ENCODE data around the gene KIF24. TPM values are rescaled to one million over a fixed set of nuclear protein-coding genes. Genes with fewer than 3 reads are reported as not detected.
"Not testable (repeated sequence)": the region's sequence is repeated elsewhere in the genome, so short reads cannot be mapped to it uniquely, and the experiment has no call there.

Gene KIF24, protein sequence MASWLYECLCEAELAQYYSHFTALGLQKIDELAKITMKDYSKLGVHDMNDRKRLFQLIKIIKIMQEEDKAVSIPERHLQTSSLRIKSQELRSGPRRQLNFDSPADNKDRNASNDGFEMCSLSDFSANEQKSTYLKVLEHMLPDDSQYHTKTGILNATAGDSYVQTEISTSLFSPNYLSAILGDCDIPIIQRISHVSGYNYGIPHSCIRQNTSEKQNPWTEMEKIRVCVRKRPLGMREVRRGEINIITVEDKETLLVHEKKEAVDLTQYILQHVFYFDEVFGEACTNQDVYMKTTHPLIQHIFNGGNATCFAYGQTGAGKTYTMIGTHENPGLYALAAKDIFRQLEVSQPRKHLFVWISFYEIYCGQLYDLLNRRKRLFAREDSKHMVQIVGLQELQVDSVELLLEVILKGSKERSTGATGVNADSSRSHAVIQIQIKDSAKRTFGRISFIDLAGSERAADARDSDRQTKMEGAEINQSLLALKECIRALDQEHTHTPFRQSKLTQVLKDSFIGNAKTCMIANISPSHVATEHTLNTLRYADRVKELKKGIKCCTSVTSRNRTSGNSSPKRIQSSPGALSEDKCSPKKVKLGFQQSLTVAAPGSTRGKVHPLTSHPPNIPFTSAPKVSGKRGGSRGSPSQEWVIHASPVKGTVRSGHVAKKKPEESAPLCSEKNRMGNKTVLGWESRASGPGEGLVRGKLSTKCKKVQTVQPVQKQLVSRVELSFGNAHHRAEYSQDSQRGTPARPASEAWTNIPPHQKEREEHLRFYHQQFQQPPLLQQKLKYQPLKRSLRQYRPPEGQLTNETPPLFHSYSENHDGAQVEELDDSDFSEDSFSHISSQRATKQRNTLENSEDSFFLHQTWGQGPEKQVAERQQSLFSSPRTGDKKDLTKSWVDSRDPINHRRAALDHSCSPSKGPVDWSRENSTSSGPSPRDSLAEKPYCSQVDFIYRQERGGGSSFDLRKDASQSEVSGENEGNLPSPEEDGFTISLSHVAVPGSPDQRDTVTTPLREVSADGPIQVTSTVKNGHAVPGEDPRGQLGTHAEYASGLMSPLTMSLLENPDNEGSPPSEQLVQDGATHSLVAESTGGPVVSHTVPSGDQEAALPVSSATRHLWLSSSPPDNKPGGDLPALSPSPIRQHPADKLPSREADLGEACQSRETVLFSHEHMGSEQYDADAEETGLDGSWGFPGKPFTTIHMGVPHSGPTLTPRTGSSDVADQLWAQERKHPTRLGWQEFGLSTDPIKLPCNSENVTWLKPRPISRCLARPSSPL (N-terminal part only)
- polyA plus RNA-seq (ENCODE audit: insufficient read length in 4 of 4), result 1 to 10 TPM; 5.4 to 6.2 (median 5.9) TPM

DNA sequence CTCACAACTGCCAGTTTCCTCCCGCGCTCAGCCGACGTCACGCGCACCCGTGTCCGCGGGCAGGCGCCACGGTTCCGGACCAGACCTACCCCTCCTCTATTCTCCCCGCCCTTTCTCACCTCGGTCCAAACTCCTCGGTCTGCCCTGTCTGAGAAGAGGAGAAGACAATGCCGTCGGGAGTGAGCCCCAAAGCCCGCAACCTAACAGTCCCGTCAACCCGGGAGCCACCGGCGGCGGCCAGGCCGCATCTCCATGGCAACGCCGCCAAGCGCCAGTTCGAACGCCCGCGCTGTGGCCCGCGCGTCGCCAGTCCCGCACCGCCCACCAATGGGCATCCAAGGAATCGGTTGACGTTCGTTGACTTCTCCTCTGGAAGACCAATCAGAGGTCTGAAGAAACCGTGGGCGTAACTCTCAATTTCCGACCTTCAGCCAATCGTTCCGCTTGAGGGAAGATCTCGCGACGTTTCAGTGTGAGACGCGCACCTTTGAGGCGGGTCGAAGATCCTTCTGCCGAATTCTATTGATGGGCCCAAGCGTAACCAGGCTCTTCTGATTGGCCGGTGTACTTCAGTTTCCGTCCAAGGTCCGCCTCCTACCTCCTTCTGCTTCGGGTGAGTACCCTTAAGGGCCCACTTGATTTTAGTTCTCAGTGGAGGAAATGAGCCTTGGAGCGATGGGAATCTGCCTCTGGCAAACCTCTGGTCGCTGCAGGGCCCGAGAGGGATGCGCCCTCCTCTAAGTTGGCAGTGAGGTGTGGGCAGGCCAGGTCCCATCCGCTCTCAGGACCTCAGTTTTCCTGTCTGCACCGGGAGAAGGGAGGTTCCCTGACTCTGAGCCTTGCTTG, at the start of gene KIF24, which contains the start of gene NUDT2:
KIF24 (minus strand) TSS at position 282 of the 846 bp plus-strand sequence. CDS start 17,922 bp downstream, outside the sequence.
NUDT2 (plus strand) TSS at position 583 of the 846 bp plus-strand sequence. CDS start 9,471 bp downstream, outside the sequence.
- peak; percentile 97 to 100 (median 100) for DNase-seq (ENCODE audit: low read depth in 4 of 4, low spot score in 3 of 4)

GRCh38 chr9:34378376-34379060, 49.5 kb upstream of the KIF24 start:
- DNase-seq (ENCODE audit: low read depth in 4 of 4, low spot score in 3 of 4), result no peak

DNA sequence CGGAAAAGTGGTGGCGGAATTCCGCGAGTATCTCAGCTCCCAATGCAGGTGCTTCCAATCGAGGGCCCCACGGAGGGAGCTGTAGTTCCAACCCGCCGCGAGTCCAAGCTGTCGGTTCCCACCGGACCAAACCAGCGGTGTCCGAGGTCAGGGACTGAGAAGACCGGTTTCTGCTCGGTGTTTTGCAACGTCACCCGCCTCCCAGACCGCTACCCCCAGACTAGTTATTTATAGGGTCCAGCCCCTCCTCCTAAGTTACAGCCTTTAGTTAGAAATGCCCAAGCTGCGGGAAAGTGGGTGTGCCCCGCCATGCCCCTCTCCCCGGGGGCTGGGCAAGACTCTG, 48.3 kb upstream of the KIF24 start:
- DNase-seq (ENCODE audit: low read depth in 4 of 4, low spot score in 3 of 4), result no peak

GRCh38 chr9:34376596-34377403, 47.7 kb upstream of the KIF24 start, which contains the start of gene MYORG:
Gene MYORG (minus strand): TSS chr9:34376898. CDS start chr9:34372943, 3,955 bp downstream.
- DNase-seq (ENCODE audit: low read depth in 4 of 4, low spot score in 3 of 4), result peak; percentile 67 to 83 (median 76)

DNA sequence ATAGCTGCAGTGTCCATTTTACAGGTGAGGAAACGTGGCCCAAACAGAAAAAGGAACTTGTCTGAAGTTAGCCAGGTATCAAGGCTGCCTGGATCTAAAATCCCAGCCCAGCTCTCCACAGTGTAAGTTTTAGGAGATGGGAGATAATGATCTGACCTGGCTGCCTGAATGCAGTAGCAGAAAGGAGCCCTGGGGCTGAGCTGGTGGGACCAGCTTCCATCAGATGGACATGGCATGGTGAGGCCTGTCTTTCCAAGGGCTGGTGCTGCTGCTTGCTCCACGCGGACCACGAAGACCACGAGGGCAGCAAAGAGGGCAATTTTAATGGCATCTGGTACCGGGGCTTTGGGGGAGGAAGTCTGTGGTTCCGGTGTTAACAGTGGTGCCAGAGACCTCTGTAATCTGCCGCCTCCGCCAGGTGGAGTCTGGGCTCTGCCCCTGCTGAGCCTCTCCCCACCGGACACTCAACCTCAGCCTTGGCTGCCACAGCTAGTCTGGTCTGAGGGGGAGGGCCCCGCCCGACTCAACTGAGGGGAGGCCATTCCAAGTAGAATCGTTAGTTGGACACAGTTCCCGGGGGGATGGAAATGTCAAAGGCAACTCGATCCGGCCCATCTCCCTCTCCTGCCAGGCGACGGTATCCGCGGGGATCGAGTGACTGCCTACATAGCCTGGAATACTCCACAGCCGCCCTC, 47.0 kb upstream of the KIF24 start:
- no peak for DNase-seq (ENCODE audit: low read depth in 4 of 4, low spot score in 3 of 4)

DNA sequence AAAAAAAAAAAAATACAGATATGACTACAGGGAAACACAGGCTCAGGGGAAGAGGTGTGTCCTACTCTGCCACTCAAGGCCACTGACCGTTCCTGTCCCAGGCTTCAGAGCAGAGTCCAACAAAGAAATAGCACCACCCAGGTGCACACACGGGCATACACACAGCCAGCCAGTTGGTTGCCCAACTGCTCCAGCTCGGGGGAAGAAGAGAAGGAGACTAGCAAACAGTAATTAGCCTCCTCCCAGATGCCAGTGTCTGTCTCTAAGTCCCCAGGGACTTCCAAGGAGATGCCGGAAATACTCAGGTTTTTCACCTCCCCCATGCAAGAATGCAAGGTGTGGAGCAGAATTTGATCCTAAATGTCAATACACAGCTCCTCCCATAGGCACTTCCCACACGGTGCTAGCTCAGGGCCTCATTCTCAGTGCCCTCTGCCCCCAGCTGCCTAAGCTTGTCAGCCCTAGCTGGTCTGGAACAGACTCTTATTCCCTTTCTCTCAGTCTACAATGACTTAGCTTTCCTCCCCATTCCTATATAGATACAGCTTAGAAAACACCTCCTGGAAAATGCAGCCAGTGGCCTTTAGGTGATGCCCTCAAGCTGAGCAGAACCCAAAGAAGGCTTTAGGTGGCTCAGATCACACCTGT, 46.0 kb upstream of the KIF24 start:
- DNase-seq (ENCODE audit: low read depth in 4 of 4, low spot score in 3 of 4), result no peak

DNA sequence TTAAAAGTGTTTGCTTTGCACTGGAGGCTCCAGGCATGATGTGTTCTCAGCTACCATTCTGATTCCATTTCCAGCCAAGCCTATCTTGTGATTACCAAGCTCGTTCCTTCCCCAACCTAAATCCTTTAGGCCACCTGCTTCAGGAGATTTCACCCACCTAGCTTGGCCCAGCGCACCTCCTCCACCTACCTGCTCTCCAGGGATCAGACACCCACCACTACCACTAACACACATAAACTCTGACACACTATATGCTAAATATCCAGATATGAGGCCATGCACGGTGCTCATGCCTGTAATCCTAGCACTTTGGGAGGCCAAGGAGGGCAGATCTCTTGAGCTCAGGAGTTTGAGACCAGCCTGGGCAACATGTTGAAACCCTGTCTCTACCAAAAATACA, 45.3 kb upstream of the KIF24 start:
- no peak for DNase-seq (ENCODE audit: low read depth in 4 of 4, low spot score in 3 of 4)

- no peak for DNase-seq (ENCODE audit: low read depth in 4 of 4, low spot score in 3 of 4)
Observed at GRCh38 chr9:34373749-34374148, 44.7 kb upstream of the KIF24 start.

DNA sequence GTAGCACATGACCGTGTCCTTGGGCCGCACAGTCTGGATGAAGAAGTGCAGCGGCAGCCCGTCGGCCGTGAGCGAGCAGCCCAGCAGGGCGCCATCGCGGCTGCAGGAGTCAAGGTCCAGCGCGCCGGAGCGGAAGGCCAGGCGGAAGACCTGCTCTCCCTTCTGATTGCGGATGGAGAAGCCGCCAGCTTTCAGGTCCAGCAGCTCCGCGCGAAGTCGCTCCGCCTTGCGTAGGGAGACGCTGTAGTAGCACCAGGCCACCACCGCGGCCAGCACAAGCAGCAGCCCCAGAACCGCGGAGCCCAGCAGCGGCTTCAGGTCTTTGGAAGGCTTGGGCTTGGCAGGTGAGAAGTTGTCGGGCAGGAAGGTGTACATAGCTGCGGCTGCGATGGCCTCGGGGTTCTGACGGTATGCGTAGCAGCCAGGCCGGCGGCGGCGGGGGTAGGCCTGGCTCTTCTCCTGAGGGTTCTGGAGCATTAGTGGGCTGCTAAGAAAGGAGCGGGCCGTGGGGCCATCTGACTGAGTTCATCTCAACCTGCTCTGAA, 43.5 kb upstream of the KIF24 start:
- no peak for DNase-seq (ENCODE audit: low read depth in 4 of 4, low spot score in 3 of 4)

DNA sequence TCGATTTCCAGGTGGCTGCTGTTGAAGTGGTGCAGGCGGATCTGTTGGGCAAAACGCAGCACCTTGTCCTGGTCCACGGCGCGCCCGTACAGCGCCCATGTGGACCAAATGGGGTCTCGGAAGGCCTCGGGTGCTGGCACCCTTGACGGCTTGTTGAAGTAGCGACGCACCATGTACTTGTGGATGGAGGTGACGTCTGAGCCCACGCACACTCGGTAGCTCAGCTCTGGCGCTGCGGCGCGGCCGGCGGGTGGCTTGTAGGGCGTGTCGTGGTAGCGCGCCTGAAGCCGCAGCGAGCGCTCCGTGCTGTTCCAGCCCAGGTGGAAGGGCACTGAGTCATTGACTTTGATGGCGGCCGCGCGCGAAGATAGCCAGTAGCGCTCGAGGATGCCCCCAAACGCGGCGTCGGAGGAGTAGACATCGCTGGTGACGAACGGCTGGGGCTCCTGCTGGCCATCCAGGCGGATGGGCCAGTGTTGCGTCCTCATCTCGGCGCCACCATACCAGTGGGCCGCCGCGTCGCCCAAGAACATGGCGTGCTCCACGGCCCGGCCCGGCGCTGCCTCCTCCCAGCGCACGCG, 42.9 kb upstream of the KIF24 start:
- no peak for DNase-seq (ENCODE audit: low read depth in 4 of 4, low spot score in 3 of 4)

GRCh38 chr9:34370970-34371880, 42.2 kb upstream of the KIF24 start:
- no peak for DNase-seq (ENCODE audit: low read depth in 4 of 4, low spot score in 3 of 4)

- DNase-seq (ENCODE audit: low read depth in 4 of 4, low spot score in 3 of 4), result no peak
Observed at GRCh38 chr9:34370335-34370969, 41.4 kb upstream of the KIF24 start.

DNA sequence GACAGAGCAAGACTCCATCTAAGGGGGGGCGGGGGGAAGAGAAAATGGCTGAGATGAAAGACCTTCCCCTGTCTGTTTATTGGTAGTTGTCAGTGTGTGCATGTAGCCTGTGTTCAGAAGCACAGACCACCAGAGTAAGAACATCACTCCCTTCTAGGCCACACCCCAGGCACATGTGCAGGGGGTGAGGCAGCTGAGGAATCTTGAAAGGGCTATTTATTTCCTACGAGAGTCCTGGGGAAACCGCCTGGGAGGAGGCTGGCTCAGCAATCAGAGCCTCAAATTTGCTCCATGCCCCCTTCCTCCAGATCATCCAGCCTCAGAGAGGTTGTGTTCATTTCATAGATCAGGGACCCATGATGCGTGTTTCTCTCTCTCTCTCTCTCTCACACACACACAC, 40.6 kb upstream of the KIF24 start:
- no peak for DNase-seq (ENCODE audit: low read depth in 4 of 4, low spot score in 3 of 4)

DNA sequence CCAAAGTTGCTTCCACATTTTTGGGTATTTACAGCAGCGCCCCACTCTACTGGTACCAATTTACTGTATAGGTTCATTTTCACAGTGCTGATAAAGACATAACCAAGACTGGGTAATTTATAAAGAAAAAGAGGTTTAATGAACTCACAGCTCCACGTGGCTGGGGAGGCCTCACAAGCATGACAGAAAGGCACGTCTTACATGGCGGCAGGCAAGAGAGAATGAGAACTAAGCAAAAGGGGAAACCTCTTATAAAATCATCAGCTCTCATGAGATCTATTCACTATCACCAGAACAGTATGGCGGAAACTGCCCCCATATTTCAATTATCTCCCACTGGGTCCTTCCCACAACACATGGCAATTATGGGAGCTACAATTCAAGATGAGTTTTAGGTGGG, 39.7 kb upstream of the KIF24 start:
- not testable (repeated sequence) for DNase-seq (ENCODE audit: low read depth in 4 of 4, low spot score in 3 of 4)

Data from right renal pelvis (tissue), 4 donors.